ENCODE results near the gene ESR2. TPM values are rescaled to one million over a fixed set of nuclear protein-coding genes. Genes with fewer than 3 reads are reported as not detected.
A peak's percentile ranks its signal among the peaks of the same experiment; 100 is the strongest.

The ESR2 gene
- total and polyA plus RNA-seq, 9 donors: 5.1 to 26.2 (median 13.5) TPM

GRCh38 chr14:64035143-64035542 is 259.0 kb downstream of the ESR2 start:
- Histone ChIP-seq H3K4me1 (ENCODE audit: insufficient read depth) (no peaks in the 10 kb centered on the region), H3K9me3 (no peaks in the 10 kb centered on the region), H3K36me3 (no peaks in the 10 kb centered on the region), H3K27me3 (no peaks in the 10 kb centered on the region), H3K27ac (no peak overlapping the region), H3K4me3 (no peak overlapping the region)
- no peak for TF ChIP-seq EP300 (IDR thresholded peaks at IDR 0.05)
- 18 to 42% (median 18%) methylated on average over 1 of the region's 1 CpG for WGBS, 3 donors
- intact Hi-C loops (cut with DNase I): no loop called here
- DNase-seq: no peak

MicroRNA genes within 50 kb of the gene (microRNA counts, 767-probe panel; counts per million panel counts)
- microRNA hsa-miR-548h-5p: 530 counts per million, percentile 78 among the panel's probes with 10 or more counts

Small RNA genes lying within 50 kb of the gene (microRNA-seq; reads per million reads assigned to microRNA genes)
- gene MIR548H1: 0 reads per million in 3 donors

Small RNA genes lying within 50 kb of the gene (small RNA-seq; reads per million reads assigned to genes)
- not detected for gene MIR548H1

Other genes starting within 250 kb of the ESR2 start
- 10 to 100 TPM; 16.3 to 77.6 (median 52.1) TPM for gene MTHFD1, start 94.0 kb upstream of the ESR2 start, total RNA-seq
- gene MTHFD1, start 94.0 kb upstream of the ESR2 start, polyA plus RNA-seq: 10 to 100 TPM; 21.5 to 63.7 TPM
- 1 to 10 TPM in 1 of 7 donors, under 1 TPM in 6; 0.12 to 1.7 (median 0.56) TPM for gene AKAP5, start 171.1 kb upstream of the ESR2 start, total RNA-seq
- under 1 TPM; 0.16 to 0.83 TPM for gene AKAP5, start 171.1 kb upstream of the ESR2 start, polyA plus RNA-seq
- 10 to 100 TPM; 10.2 to 22.6 (median 13.9) TPM for gene ZBTB25, start 209.5 kb upstream of the ESR2 start, total RNA-seq
- gene ZBTB25, start 209.5 kb upstream of the ESR2 start, polyA plus RNA-seq: 10 to 100 TPM in 1 of 2 donors, 1 to 10 TPM in 1; 3.5 to 12.3 TPM
- 10 to 100 TPM; 30.6 to 35.8 (median 34.6) TPM for gene ZBTB1, start 210.4 kb upstream of the ESR2 start, total RNA-seq
- 10 to 100 TPM; 13.0 to 28.3 TPM for gene ZBTB1, start 210.4 kb upstream of the ESR2 start, polyA plus RNA-seq
- 10 to 100 TPM in 3 of 7 donors, 1 to 10 TPM in 4; 5.1 to 49.7 (median 9.9) TPM for gene HSPA2, start 246.4 kb upstream of the ESR2 start, total RNA-seq
- 1 to 10 TPM; 6.2 to 8.4 TPM for gene HSPA2, start 246.4 kb upstream of the ESR2 start, polyA plus RNA-seq